ENCODE data around the gene PPP1R13B.

The PPP1R13B gene

DNA sequence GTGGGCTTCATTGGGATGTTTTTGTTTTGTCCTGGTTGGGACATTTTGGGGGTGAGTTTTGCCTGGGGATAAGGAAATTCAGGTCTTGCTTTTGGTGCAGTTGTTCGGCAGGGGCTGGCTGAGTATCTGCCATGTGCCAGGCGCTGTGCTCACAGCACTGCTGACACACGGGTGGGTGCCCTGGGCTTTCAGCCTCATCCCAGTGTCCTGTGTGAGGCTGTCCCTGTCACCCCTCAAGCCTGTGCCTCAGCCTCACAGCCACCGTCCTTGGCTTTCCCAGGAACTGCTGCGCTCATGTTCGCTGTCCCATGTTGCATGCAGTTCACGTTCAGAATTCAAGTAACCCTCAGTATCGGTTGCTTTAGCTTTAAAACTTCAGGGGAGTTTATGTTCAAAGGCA lies 157.0 kb downstream of the PPP1R13B start:
- H3K36me3 ChIP-seq (ENCODE audit: control insufficient read depth in 2 of 2, insufficient read depth in 1 of 2, low read length in 2 of 2): peaks cover 23 to 78% of the 10 kb centered on the region in 2 experiments
- no peak overlapping the region for H3K4me3 ChIP-seq (ENCODE audit: low read depth, low read length)
- H3K27ac ChIP-seq (ENCODE audit: extremely low read depth, low read depth, low read length): no peak overlapping the region
- no peaks in the 10 kb centered on the region for H3K9me3 ChIP-seq (ENCODE audit: control insufficient read depth, insufficient read depth, low read depth, low read length)
- CTCF ChIA-PET: no interaction called here
- POLR2A ChIA-PET: interaction anchor here (1.0 kb wide), 1 partner anchor 25 kb away, joined by 4 read pairs; the partner anchor contains the start of genes XRCC3 and ZFYVE21
- TF ChIP-seq ZNF777 (tag by site-specific recombination; IDR thresholded peaks at IDR 0.05; ENCODE audit: borderline replicate concordance): no peak
- no peaks in the 10 kb centered on the region for H3K4me1 ChIP-seq (ENCODE audit: control insufficient read depth, insufficient read depth, low read length)

GRCh38 chr14:103688906-103689902 lies 158.2 kb downstream of the PPP1R13B start:
- ChIA-PET POLR2A (interaction anchor here (0.6 kb wide), 1 partner anchor 231 kb away, joined by 4 read pairs; no protein-coding TSS in a partner anchor), CTCF (no interaction called here)
- Histone ChIP-seq H3K27ac (ENCODE audit: extremely low read depth, low read depth, low read length) (no peak overlapping the region), H3K9me3 (ENCODE audit: control insufficient read depth, insufficient read depth, low read depth, low read length) (no peaks in the 10 kb centered on the region), H3K36me3 (ENCODE audit: control insufficient read depth in 2 of 2, insufficient read depth in 1 of 2, low read length in 2 of 2) (peaks cover 22 to 82% of the 10 kb centered on the region in 2 experiments), H3K4me1 (ENCODE audit: control insufficient read depth, insufficient read depth, low read length) (no peaks in the 10 kb centered on the region), H3K4me3 (ENCODE audit: low read depth, low read length) (no peak overlapping the region)
- TF ChIP-seq HOXA7 (CRISPR knock-in tag; IDR thresholded peaks at IDR 0.05; ENCODE audit: borderline replicate concordance): no peak
- TF ChIP-seq KLF17 (tag by site-specific recombination; IDR thresholded peaks at IDR 0.05): no peak
- TF ChIP-seq OVOL3 (tag by site-specific recombination; IDR thresholded peaks at IDR 0.05): no peak
- TF ChIP-seq ZNF843 (tag by site-specific recombination; IDR thresholded peaks at IDR 0.05): no peak
- TF ChIP-seq REPIN1 (tag by site-specific recombination; IDR thresholded peaks at IDR 0.05; ENCODE audit: low read depth): no peak
- TF ChIP-seq, protein P1, sequence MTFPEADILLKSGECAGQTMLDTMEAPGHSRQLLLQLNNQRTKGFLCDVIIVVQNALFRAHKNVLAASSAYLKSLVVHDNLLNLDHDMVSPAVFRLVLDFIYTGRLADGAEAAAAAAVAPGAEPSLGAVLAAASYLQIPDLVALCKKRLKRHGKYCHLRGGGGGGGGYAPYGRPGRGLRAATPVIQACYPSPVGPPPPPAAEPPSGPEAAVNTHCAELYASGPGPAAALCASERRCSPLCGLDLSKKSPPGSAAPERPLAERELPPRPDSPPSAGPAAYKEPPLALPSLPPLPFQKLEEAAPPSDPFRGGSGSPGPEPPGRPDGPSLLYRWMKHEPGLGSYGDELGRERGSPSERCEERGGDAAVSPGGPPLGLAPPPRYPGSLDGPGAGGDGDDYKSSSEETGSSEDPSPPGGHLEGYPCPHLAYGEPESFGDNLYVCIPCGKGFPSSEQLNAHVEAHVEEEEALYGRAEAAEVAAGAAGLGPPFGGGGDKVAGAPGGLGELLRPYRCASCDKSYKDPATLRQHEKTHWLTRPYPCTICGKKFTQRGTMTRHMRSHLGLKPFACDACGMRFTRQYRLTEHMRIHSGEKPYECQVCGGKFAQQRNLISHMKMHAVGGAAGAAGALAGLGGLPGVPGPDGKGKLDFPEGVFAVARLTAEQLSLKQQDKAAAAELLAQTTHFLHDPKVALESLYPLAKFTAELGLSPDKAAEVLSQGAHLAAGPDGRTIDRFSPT (tag by site-specific recombination; IDR thresholded peaks at IDR 0.05): no peak
- TF ChIP-seq, protein P2, sequence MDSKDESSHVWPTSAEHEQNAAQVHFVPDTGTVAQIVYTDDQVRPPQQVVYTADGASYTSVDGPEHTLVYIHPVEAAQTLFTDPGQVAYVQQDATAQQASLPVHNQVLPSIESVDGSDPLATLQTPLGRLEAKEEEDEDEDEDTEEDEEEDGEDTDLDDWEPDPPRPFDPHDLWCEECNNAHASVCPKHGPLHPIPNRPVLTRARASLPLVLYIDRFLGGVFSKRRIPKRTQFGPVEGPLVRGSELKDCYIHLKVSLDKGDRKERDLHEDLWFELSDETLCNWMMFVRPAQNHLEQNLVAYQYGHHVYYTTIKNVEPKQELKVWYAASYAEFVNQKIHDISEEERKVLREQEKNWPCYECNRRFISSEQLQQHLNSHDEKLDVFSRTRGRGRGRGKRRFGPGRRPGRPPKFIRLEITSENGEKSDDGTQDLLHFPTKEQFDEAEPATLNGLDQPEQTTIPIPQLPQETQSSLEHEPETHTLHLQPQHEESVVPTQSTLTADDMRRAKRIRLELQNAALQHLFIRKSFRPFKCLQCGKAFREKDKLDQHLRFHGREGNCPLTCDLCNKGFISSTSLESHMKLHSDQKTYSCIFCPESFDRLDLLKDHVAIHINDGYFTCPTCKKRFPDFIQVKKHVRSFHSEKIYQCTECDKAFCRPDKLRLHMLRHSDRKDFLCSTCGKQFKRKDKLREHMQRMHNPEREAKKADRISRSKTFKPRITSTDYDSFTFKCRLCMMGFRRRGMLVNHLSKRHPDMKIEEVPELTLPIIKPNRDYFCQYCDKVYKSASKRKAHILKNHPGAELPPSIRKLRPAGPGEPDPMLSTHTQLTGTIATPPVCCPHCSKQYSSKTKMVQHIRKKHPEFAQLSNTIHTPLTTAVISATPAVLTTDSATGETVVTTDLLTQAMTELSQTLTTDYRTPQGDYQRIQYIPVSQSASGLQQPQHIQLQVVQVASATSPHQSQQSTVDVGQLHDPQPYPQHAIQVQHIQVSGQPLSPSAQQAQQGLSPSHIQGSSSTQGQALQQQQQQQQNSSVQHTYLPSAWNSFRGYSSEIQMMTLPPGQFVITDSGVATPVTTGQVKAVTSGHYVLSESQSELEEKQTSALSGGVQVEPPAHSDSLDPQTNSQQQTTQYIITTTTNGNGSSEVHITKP (tag by site-specific recombination; IDR thresholded peaks at IDR 0.05): 0 out of 2 replicates have a peak, but pooled peaks have one; percentile 29
- no peak for TF ChIP-seq ZNF311 (tag by site-specific recombination; IDR thresholded peaks at IDR 0.05; ENCODE audit: borderline replicate concordance)

DNA sequence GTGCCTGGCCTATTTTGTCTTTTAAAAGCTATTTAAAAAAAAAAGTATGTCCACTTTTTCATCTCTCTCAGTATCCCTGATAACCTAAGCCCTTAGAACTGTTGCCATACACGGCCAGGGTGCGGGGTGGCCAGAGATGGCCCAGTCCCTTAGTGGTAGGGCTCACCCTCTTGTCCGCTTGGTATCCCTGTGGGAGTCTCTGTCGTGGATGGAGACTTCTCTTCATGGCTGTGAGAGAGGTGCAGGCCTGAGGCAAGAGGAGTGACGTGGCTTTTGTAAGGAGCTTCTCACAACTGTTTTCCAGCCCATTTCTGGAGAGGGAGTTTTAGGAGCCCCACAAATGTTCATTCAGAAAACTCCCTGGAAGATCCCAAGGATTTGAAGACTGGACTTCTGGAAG lies 158.9 kb downstream of the PPP1R13B start:
- POLR2A ChIA-PET: interaction anchor here (0.6 kb wide), 1 partner anchor 232 kb away, joined by 4 read pairs; no protein-coding TSS in a partner anchor
- H3K4me3 ChIP-seq (ENCODE audit: low read depth, low read length): no peak overlapping the region

More for the DNA sequence above, 158.9 kb downstream of the PPP1R13B start:
- TF ChIP-seq, protein P3, sequence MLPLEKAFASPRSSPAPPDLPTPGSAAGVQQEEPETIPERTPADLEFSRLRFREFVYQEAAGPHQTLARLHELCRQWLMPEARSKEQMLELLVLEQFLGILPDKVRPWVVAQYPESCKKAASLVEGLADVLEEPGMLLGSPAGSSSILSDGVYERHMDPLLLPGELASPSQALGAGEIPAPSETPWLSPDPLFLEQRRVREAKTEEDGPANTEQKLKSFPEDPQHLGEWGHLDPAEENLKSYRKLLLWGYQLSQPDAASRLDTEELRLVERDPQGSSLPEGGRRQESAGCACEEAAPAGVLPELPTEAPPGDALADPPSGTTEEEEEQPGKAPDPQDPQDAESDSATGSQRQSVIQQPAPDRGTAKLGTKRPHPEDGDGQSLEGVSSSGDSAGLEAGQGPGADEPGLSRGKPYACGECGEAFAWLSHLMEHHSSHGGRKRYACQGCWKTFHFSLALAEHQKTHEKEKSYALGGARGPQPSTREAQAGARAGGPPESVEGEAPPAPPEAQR (tag by site-specific recombination; IDR thresholded peaks at IDR 0.05): no peak
- TF ChIP-seq ZNF510 (tag by site-specific recombination; IDR thresholded peaks at IDR 0.05; ENCODE audit: insufficient replicate concordance) (no peak), SCRT2 (tag by site-specific recombination; IDR thresholded peaks at IDR 0.05) (no peak)
- TF ChIP-seq, protein P4, sequence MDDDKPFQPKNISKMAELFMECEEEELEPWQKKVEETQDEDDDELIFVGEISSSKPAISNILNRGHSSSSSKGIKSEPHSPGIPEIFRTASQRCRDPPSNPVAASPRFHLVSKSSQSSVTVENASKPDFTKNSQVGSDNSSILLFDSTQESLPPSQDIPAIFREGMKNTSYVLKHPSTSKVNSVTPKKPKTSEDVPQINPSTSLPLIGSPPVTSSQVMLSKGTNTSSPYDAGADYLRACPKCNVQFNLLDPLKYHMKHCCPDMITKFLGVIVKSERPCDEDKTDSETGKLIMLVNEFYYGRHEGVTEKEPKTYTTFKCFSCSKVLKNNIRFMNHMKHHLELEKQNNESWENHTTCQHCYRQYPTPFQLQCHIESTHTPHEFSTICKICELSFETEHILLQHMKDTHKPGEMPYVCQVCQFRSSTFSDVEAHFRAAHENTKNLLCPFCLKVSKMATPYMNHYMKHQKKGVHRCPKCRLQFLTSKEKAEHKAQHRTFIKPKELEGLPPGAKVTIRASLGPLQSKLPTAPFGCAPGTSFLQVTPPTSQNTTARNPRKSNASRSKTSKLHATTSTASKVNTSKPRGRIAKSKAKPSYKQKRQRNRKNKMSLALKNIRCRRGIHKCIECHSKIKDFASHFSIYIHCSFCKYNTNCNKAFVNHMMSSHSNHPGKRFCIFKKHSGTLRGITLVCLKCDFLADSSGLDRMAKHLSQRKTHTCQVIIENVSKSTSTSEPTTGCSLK (tag by site-specific recombination; IDR thresholded peaks at IDR 0.05): no peak
- Histone ChIP-seq H3K9me3 (ENCODE audit: control insufficient read depth, insufficient read depth, low read depth, low read length) (no peaks in the 10 kb centered on the region), H3K4me1 (ENCODE audit: control insufficient read depth, insufficient read depth, low read length) (no peaks in the 10 kb centered on the region), H3K27ac (ENCODE audit: extremely low read depth, low read depth, low read length) (no peak overlapping the region), H3K36me3 (ENCODE audit: control insufficient read depth in 2 of 2, insufficient read depth in 1 of 2, low read length in 2 of 2) (peaks cover 21 to 82% of the 10 kb centered on the region in 2 experiments)
- CTCF ChIA-PET: interaction anchor here (0.7 kb wide), 1 partner anchor 112 kb away, joined by 3 read pairs; no protein-coding TSS in a partner anchor

All from HEK293 (cell line).